Nephron progenitor cell (in vitro differentiated cells): ENCODE results near the gene ZFP62.

Experiments used
- DNase-seq: peaks from one replicate; pipeline ENCODE4 v3.0.0; 2021
- H3K27ac Mint-ChIP-seq: 2 replicates; pipeline ENCODE4 v1.8.0; 2021; ENCODE audit warnings: mild to moderate bottlenecking, moderate library complexity, mixed read lengths
- H3K27me3 Mint-ChIP-seq: 2 replicates; pipeline ENCODE4 v1.8.0; 2021; ENCODE audit warnings: mild to moderate bottlenecking, low read depth, mixed read lengths; ENCODE audit not compliant: poor library complexity
- H3K36me3 Mint-ChIP-seq: 2 replicates; pipeline ENCODE4 v1.8.0; 2021; ENCODE audit warnings: low read depth, mixed read lengths
- H3K4me1 Mint-ChIP-seq: 2 replicates; pipeline ENCODE4 v1.8.0; 2021; ENCODE audit warnings: mixed read lengths
- H3K4me3 Mint-ChIP-seq: 2 replicates; pipeline ENCODE4 v1.8.0; 2021; ENCODE audit warnings: mild to moderate bottlenecking, moderate library complexity, mixed read lengths
- H3K9me3 Mint-ChIP-seq: 2 replicates; pipeline ENCODE4 v1.8.0; 2021; ENCODE audit warnings: mild to moderate bottlenecking, moderate library complexity, mixed read lengths
- CTCF ChIP-seq: fragments of 200-600 bp; sonication (generic); IDR thresholded peaks from 2 replicates; pipeline ENCODE4 v1.5.0; 2021; ENCODE audit warnings: antibody characterized with exemption

ZFP62 gene

DNA sequence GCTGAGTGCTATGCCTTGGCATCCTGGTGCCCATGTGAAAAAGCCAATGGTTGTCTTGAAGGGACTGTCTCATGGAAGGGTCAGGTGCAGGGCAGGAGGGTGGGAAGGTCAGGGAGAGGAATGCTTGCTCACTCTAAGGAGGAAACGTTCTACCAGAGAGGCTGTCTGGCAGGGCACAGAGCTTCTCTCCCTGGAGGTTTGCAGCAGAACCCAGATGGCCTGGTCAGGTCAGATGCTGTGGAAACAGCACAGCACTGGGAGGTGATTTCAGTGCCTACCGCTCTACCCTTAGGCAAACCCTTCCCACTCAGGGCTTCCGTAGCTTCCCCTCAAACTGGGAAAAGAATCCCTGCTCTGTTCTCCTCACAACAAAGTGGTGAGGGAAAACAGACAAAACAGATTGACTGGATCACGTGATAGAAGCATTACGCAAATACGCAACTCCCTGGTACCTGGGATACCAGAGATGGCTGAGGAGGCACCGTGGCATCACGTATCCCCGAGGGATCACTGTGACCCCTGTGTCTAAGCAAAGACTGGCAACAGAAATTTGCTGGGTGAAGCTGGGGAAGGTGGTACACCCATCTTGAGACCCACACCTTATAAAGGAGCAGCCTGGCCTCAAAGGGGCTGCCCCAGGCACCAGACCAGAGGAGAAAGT, 54.6 kb downstream of the ZFP62 start:
- Mint-ChIP-seq H3K4me3 (peak overlapping the region; percentile 87), H3K27me3 (peaks cover 2% of the 10 kb centered on the region), H3K9me3 (no peaks in the 10 kb centered on the region), H3K27ac (no peak overlapping the region), H3K36me3 (peaks cover 13% of the 10 kb centered on the region), H3K4me1 (peaks cover 78% of the 10 kb centered on the region)
- DNase-seq, result no peak
- no peak for TF ChIP-seq CTCF

DNA sequence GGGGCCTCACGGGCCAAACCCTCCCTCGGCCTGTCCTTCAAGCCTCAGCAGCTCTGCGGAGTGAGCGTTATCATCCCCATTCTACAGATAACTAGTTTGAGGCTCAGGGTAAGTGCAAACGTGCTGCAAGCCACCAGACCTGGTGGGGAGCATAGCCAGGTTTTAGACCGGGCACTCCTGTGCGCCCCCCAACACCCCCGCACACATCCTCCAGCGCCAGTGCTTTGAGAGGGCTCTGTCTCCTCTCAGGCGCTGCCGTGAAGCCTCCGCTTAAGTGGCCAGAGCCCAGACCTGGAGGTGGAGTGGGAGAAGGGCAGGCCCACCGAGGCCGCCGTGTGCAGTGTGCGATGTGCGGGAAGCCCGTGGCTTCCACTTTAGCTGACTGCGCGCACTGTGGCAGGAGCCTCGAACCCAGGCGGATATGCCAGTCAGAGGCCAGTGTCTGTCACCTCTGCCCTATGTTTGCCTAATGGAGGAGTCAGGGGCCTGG, 56.9 kb downstream of the ZFP62 start:
- no peak for TF ChIP-seq CTCF
- peaks cover 2% of the 10 kb centered on the region for H3K27me3 Mint-ChIP-seq
- H3K36me3 Mint-ChIP-seq, result peaks cover 17% of the 10 kb centered on the region
- no peak for DNase-seq
- H3K9me3 Mint-ChIP-seq, result no peaks in the 10 kb centered on the region
- peak overlapping the region; percentile 22 for H3K27ac Mint-ChIP-seq
- H3K4me3 Mint-ChIP-seq, result peak overlapping the region; percentile 54
- peaks cover 82% of the 10 kb centered on the region for H3K4me1 Mint-ChIP-seq

DNA sequence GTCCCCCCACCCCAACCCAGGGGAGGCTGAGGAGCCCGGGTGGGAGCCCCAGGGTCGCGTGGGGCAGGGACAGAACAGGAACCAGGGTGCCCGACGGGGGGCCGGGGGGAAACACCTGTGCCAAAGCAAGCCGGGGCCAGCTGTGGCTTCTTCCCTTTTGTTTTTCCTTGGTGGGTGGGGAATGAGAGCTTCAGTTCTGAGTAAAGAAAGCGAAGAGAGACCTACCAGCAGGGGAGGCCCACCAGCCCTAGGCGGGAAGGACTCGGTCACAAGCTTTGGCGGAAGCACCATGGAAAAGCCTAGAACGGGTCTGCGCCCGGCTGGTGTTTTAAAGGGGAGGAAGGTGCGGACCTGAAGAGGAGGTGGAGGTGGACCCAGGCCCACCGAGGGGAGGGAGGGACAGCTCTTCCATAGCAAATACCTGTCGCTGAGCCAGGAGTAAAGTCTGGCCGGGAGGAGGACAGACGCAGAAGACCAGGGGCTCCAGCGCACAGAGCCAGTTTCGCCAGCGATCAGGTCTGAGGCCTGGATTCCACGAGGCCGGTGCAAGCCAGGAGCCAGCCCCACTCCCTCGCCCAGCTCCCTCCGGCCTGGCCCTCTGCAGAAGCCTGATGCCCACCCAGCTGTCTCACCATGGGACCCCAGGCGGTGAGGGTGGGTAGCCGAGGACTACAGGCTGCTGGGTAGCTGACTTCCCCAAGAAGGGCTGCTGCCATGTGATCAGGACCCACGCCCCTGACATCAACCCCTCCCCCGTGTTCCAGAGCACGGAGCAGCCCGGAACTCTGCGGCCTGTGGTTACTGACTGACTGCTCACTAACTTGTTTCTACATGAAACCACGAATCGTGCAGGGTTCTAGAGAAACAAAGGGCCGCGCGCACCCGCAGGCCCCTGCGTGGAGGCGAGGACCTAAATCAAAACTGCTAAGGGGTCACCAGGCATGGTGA, 57.6 kb downstream of the ZFP62 start:
- Mint-ChIP-seq H3K9me3 (no peaks in the 10 kb centered on the region), H3K36me3 (peaks cover 21% of the 10 kb centered on the region), H3K4me1 (peaks cover 82% of the 10 kb centered on the region), H3K27me3 (peaks cover 2% of the 10 kb centered on the region), H3K4me3 (peak overlapping the region; percentile 74), H3K27ac (peak overlapping the region; percentile 59)
- no peak for DNase-seq
- no peak for TF ChIP-seq CTCF

DNA sequence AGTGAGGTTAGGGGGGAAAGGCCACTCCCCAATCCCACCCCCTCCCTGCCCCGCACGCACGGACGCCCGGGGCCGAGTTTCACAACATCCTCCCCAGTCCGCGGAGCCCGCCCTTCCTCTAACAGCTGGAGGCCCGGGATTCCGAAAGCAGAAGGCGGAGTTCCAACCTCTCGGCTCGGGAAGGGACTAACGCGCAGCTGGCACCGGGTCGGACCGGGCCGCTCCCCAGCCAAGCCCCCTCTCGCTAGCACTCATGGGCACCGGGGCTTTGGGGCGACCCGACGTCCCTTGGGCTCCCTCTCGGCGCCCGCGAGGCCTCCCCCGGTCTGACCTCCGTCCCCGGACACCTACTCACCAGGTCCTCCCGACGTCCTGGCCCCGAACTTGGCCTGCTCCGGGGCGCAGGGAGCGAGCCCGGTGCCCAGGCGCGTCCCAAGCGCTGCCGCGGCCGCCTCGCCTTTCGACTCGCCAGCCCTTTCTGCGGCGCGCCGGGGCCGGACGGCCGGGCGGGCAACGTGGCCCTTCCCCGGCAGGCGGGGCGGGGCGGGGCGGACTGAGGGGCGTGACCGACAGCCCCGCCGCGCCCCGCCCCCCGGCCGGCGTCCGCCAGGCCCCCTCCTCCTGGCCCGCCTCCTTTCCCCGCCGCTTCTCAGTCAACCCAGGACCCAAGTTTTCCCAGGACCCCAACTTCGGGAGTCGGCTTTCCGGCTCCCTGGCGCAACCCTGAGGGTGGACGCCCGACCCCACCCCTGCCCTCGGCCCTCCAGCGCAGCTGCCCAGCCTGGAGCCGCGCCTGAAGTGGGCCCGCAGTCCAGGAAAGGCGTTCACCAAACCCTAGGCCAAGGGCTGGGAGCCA, 58.5 kb downstream of the ZFP62 start, which contains the start of gene MGAT1:
Gene MGAT1 (minus strand): TSS at position 482 of the 856 bp plus-strand sequence. CDS start 9,835 bp downstream, outside the sequence.
- Mint-ChIP-seq H3K9me3 (no peaks in the 10 kb centered on the region), H3K36me3 (peaks cover 21% of the 10 kb centered on the region), H3K27me3 (peaks cover 2% of the 10 kb centered on the region), H3K4me1 (peaks cover 82% of the 10 kb centered on the region), H3K27ac (peak within 1 kb of the TSS; percentile 59), H3K4me3 (peak within 1 kb of the TSS; percentile 84)
- TF ChIP-seq CTCF, result no peak
- peak; percentile 91 for DNase-seq

GRCh38 chr5:180801596-180802324, 59.3 kb downstream of the ZFP62 start:
- Mint-ChIP-seq H3K9me3 (no peaks in the 10 kb centered on the region), H3K4me3 (peak overlapping the region; percentile 84), H3K4me1 (peaks cover 76% of the 10 kb centered on the region), H3K27ac (no peak overlapping the region), H3K36me3 (peaks cover 21% of the 10 kb centered on the region), H3K27me3 (peaks cover 2% of the 10 kb centered on the region)
- DNase-seq, result no peak
- TF ChIP-seq CTCF, result no peak
